ENCODE results near the gene CIBAR2. TPM values are rescaled to one million over a fixed set of nuclear protein-coding genes. Genes with fewer than 3 reads are reported as not detected.

Gene CIBAR2
- total RNA-seq, 1 donor from 2014 or later, result not detected

DNA sequence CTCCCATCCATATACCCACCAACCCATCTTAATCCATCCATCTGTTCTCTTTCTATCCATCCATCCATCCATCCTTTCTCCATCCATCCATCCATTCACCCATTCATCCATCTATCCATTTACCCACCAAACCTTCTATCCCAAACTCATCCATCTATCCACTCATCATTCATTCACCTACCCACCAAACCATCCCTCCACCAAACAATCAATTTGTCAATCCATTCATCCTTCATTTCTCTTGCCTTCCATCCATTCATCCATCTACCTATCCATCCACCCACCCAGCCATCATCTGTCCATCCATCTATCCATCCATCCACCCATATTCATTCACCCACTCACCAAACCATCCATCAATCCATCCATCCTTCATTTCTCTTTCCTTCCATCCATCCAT lies 44.6 kb upstream of the CIBAR2 start:
- Histone ChIP-seq H3K27me3 (no peaks in the 10 kb centered on the region), H3K4me3 (no peak overlapping the region), H3K27ac (no peak overlapping the region), H3K9me3 (no peaks in the 10 kb centered on the region), H3K4me1 (peaks cover 19% of the 10 kb centered on the region), H3K36me3 (no peaks in the 10 kb centered on the region)
- intact Hi-C loops (cut with DNase I), result no loop called here
- DNase-seq (no peak), ATAC-seq (no peak)
- TF ChIP-seq, protein P1, sequence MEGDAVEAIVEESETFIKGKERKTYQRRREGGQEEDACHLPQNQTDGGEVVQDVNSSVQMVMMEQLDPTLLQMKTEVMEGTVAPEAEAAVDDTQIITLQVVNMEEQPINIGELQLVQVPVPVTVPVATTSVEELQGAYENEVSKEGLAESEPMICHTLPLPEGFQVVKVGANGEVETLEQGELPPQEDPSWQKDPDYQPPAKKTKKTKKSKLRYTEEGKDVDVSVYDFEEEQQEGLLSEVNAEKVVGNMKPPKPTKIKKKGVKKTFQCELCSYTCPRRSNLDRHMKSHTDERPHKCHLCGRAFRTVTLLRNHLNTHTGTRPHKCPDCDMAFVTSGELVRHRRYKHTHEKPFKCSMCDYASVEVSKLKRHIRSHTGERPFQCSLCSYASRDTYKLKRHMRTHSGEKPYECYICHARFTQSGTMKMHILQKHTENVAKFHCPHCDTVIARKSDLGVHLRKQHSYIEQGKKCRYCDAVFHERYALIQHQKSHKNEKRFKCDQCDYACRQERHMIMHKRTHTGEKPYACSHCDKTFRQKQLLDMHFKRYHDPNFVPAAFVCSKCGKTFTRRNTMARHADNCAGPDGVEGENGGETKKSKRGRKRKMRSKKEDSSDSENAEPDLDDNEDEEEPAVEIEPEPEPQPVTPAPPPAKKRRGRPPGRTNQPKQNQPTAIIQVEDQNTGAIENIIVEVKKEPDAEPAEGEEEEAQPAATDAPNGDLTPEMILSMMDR (IDR thresholded peaks at IDR 0.05), result no peak

DNA sequence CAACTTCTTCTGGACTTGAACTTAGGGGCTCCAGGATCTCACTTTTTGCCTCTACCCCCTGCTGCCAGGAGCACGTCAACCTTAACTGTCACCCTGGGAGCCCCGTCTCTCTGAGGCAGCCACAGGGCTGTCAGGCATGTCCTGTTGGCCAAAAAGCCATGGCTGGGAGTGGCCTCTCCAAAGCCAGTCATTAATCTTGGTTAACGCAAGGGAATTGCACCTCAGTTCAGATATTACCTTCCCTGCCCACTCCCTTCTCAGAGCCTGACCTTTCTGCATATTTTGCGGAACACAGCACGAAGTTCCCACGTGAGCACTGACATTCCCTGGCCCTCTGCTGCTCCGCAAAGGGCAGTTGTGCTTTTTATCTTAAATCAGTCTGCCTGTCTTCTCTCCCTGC lies 44.2 kb upstream of the CIBAR2 start:
- ATAC-seq (no peak), DNase-seq (no peak)
- Histone ChIP-seq H3K9me3 (no peaks in the 10 kb centered on the region), H3K27me3 (no peaks in the 10 kb centered on the region), H3K27ac (no peak overlapping the region), H3K4me1 (peaks cover 20% of the 10 kb centered on the region), H3K4me3 (no peak overlapping the region), H3K36me3 (no peaks in the 10 kb centered on the region)
- intact Hi-C loops (cut with DNase I), result no loop called here
- TF ChIP-seq, protein P1 (IDR thresholded peaks at IDR 0.05), result no peak

DNA sequence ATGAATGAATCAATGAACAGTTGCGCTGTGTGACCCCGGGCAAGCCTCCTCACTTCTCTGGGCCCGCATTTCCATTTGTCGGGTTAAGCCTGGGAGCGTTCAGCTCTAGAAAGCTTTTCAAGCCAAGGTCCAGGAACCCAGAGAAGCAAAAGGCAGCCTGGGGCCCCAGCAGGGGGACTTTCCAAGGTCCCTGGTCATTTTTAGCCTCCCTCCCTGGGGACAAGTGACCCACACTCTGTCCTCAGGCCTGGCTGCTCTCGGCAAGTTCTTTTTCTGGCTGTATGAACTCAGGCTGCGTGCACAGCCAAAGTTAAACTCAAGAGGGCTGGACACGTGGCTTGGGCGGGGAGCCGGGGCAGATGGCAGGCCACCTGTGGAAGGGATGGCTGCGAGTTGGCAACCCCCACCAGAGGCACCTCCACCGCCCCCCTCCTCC lies 41.4 kb upstream of the CIBAR2 start:
- no peak overlapping the region for H3K27ac ChIP-seq
- DNase-seq, result no peak
- peaks cover 12% of the 10 kb centered on the region for H3K4me1 ChIP-seq
- no peaks in the 10 kb centered on the region for H3K36me3 ChIP-seq
- intact Hi-C loops (cut with DNase I), result no loop called here
- ATAC-seq, result no peak
- TF ChIP-seq, protein P1 (IDR thresholded peaks at IDR 0.05), result no peak
- no peak overlapping the region for H3K4me3 ChIP-seq
- no peaks in the 10 kb centered on the region for H3K9me3 ChIP-seq
- no peaks in the 10 kb centered on the region for H3K27me3 ChIP-seq

DNA sequence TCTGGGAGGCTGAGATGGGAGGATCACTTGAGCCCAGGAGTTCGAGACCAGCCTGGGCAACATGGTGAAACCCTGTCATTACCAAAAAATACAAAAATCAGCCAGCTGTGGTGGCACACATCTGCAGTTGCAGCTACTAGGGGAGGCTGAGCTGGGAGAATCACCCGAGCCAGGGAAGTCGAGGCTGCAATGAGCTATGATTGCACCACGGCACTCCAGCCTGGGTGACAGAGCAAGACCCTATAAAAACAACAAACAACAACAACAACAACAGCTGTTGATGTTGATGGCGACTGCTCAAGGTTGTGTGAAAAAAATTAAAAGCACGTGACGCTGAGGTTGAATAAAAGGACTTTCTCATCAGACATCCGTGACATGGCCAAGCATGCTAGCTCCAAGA lies 40.8 kb upstream of the CIBAR2 start:
- H3K27me3 ChIP-seq, result no peaks in the 10 kb centered on the region
- H3K27ac ChIP-seq, result no peak overlapping the region
- intact Hi-C loops (cut with DNase I), result no loop called here
- no peak for DNase-seq
- no peak overlapping the region for H3K4me3 ChIP-seq
- peaks cover 8% of the 10 kb centered on the region for H3K4me1 ChIP-seq
- no peaks in the 10 kb centered on the region for H3K36me3 ChIP-seq
- H3K9me3 ChIP-seq, result no peaks in the 10 kb centered on the region
- no peak for ATAC-seq
- TF ChIP-seq, protein P1 (IDR thresholded peaks at IDR 0.05), result no peak

DNA sequence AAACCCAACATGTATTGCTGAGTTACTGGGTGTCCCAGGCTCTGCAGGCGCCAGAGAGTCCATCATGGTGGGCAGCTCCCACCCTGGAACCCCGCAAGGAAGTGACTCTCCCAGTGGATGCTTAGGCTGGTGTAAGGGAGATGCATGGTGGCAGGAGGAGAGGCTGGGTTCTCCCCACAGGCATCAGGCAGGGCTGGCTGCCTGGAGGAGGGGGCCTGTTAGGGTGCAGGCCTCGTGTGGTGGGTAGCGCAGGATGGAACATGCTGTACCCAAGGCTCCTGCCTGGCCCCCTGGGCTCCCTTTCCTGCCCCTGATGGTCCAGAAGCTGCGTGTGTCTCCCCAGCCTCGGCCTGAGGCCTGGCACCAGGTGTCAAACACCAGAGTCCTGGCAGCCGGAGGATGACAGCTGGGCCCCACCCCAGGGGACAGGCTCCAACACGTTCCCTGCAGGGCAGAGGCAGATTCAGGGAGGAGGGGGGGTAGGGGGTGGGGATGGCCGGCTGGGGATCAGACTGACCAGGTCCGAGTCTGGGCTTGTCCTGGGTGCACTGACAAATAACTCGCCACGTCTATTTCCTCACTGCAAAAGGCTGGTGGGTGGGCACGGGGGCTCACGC lies 40.2 kb upstream of the CIBAR2 start:
- Histone ChIP-seq H3K27ac (no peak overlapping the region), H3K4me3 (no peak overlapping the region), H3K9me3 (no peaks in the 10 kb centered on the region), H3K27me3 (no peaks in the 10 kb centered on the region), H3K4me1 (peaks cover 5% of the 10 kb centered on the region), H3K36me3 (no peaks in the 10 kb centered on the region)
- DNase-seq (no peak), ATAC-seq (peak; percentile 8)
- TF ChIP-seq, protein P1 (IDR thresholded peaks at IDR 0.05), result no peak
- intact Hi-C loops (cut with DNase I), result no loop called here
